ENCODE data around the gene TMEM132C.

TMEM132C gene

DNA sequence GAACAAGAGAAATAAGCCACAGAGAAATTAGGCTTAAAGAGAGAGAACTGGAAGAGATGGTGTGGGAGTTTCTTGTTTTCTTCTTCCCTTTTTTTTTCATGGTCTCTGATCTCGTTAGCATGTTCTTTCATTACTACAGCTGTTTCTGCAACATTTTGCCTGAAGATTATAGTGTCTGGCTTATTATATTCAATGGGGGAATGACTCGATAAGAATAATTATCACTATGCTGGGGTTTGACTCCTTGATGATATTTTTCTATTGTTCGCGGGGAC, 70.0 kb downstream of the TMEM132C start:
- TF ChIP-seq, protein P1, sequence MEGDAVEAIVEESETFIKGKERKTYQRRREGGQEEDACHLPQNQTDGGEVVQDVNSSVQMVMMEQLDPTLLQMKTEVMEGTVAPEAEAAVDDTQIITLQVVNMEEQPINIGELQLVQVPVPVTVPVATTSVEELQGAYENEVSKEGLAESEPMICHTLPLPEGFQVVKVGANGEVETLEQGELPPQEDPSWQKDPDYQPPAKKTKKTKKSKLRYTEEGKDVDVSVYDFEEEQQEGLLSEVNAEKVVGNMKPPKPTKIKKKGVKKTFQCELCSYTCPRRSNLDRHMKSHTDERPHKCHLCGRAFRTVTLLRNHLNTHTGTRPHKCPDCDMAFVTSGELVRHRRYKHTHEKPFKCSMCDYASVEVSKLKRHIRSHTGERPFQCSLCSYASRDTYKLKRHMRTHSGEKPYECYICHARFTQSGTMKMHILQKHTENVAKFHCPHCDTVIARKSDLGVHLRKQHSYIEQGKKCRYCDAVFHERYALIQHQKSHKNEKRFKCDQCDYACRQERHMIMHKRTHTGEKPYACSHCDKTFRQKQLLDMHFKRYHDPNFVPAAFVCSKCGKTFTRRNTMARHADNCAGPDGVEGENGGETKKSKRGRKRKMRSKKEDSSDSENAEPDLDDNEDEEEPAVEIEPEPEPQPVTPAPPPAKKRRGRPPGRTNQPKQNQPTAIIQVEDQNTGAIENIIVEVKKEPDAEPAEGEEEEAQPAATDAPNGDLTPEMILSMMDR (conservative IDR thresholded peaks at IDR 0.05; ENCODE audit: low read depth, low read length) = no peak
- DNase-seq (ENCODE audit: low read depth) = no peak
- no peak overlapping the region for H3K4me3 ChIP-seq (ENCODE audit: low read depth, low read length)

DNA sequence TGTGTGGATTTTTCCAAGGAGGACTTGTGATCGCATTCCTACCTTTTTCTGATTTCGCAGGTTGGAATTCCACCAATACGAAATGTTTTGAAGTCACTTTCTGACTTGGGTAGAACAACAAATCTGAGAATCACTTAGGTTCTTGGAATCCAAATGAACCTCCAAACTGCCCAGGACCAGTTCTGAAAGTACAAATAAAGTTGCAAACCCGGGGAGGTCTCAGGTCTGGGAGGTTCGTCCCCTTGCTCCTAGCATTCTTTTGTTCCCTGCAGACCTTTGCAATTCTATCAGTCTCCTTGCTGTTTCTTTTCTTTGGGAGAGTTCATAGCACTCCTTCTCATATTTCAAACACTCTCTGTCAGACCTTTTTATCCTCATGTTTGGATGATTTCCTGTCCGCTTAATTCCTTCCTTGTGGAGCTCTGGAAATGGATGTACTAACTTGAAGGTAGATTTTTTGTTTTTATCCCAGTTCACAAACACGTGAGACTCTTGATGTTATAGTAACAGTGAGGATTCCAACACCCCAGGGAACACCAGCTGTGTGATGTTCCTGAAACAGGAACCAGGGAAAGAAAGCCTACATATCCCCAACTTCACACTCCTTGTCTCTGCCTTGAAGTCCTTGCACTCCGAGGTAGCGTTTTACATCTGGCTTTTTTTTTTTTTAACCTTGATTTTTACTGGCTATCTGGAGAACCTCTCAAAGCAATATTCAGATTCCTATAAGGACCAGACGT, 70.6 kb downstream of the TMEM132C start:
- no peak for DNase-seq (ENCODE audit: low read depth)
- TF ChIP-seq, protein P1 (conservative IDR thresholded peaks at IDR 0.05; ENCODE audit: low read depth, low read length) = no peak
- no peak overlapping the region for H3K4me3 ChIP-seq (ENCODE audit: low read depth, low read length)

DNA sequence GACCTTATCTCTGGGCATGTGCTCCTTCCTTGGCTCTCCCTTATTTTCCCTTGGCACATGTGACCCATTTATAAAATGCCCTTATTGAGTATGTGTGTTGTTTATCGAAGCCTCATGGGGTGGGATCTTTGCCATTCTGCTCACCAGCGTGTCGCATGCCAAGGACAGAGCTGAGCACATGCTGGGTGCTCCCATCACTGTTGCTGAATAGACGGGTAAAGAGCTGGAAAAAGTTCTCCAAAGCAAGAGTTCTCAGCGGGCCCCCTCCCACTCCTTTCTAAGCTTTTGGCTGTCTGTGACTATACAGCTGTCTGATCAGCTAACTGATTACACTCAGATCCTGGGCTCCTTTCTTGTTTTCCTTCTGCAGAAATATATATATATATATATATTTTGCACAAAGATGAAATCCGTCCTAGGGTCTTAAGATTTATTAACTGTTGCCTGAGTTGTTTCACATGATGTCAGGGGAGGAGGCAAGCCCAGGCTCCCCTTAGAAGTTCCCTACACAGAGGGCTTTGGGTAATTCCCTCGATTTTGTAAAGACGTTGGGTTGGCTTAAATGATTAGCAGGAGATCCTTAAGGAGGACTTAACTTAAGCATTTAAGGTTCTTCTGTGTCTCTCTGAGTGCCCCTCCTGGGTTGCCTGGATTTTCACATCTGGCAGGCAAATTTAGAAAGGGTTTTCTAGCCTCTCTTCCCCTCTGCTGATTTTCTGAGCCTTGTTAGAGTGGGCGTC, 71.6 kb downstream of the TMEM132C start:
- TF ChIP-seq, protein P1 (conservative IDR thresholded peaks at IDR 0.05; ENCODE audit: low read depth, low read length) = no peak
- H3K4me3 ChIP-seq (ENCODE audit: low read depth, low read length) = no peak overlapping the region
- no peak for DNase-seq (ENCODE audit: low read depth)

DNA sequence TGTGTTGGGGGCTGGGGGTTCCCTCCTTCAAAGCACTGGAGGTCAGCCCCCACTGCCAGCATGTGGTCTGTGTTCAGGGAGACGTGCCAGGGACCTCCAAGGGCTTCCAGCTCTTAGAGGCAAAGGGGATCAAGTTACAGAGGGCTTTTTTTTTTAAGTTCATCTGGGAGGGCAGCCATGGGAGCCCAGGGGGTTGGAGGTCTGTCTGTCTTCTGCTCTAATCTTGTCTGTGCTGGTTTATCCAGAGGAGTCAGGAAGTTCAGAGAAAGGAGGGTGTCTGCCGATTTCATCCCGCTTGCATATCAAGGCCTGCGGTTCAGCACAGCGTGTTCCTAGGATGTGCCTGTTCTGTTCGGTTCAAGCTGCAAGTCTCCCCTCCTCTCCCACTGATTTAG, 72.2 kb downstream of the TMEM132C start:
- no peak for DNase-seq (ENCODE audit: low read depth)
- H3K4me3 ChIP-seq (ENCODE audit: low read depth, low read length) = no peak overlapping the region
- TF ChIP-seq, protein P1 (conservative IDR thresholded peaks at IDR 0.05; ENCODE audit: low read depth, low read length) = no peak

DNA sequence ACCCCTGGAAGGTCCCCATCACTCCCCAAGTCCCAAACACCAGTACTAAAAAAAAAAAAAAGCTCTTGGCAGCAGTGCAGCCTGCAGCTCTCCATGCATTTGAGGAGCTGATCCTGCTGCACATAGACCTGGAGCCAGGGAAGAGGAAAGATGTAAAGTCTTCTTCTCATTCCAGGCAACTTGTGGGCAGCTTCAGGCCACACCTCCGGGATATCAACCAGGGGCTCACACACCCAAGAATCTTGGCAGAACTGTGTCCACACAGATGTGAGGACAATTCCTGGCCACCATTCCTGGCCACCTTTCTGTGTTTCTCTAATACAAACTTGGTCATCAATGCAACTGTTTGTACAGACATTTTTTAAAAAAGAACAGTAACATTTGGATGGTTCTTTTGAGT, 72.7 kb downstream of the TMEM132C start:
- DNase-seq (ENCODE audit: low read depth) = no peak
- TF ChIP-seq, protein P1 (conservative IDR thresholded peaks at IDR 0.05; ENCODE audit: low read depth, low read length) = no peak
- H3K4me3 ChIP-seq (ENCODE audit: low read depth, low read length) = no peak overlapping the region

DNA sequence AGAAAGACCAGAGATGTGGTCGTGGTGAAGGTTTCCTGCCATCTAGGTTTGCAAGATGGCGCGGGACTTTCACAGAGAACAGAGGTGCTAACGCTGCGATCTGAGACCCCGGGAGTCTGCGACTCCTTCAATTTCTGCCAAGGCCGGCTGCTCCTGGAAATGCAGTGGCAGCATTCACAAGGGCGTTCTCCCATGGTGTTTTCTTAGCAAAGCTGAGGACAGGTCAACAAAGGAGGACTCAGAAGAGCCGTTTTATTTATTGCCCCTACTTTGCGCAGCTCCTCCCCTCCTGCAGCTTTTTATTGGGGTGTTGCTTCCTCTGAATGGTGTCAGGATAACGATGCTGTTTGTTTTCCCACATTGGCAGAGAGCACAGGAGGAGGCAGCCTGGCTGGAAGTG, 86.3 kb downstream of the TMEM132C start:
- H3K4me3 ChIP-seq (ENCODE audit: low read depth, low read length) = no peak overlapping the region
- TF ChIP-seq, protein P1 (conservative IDR thresholded peaks at IDR 0.05; ENCODE audit: low read depth, low read length) = no peak
- DNase-seq (ENCODE audit: low read depth) = no peak

DNA sequence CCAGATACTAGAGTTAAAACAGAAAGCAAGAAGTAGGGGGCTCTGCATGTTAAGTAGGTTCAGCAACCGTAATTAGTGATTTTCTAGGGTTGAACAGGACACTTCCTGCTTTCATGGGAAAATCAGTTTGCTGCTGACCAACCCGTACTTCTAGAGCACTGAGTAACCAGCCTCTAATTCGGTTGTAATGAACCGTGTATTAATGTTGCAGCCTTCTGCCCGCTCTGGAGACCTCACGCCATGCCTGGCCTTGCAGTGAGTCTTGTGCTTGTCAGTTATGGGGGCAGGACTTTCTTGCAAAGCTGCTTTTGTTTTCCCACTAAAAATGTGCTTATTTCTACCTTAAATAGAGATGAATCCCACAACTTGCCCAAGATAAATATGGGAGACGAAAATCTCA, 89.6 kb downstream of the TMEM132C start:
- TF ChIP-seq, protein P1 (conservative IDR thresholded peaks at IDR 0.05; ENCODE audit: low read depth, low read length) = no peak
- H3K4me3 ChIP-seq (ENCODE audit: low read depth, low read length) = no peak overlapping the region
- DNase-seq (ENCODE audit: low read depth) = no peak
